ENCODE data around the gene STX1A.

STX1A gene

DNA sequence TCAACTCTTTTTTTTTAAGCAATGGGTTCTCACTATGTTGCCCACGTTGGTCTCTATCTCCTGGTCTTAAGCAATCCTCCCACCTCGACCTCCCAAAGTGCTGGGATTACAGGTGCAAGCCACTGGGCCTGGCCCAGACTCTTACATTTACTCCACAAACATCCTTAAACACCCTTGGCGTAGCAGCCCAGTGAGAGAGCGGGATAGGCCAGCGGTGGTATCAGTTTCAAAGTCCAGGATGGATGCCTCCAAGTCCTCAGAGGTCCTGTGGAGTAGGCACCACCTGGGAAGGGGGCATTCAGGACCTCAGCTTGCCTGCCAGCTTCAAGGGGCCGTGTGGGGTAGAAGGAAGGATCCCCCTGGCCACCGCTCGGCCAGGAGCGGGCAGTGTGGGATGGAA lies 69.9 kb downstream of the STX1A start:
- DNase-seq (ENCODE audit: low read depth in 2 of 2), result no peak

All from fibroblast of skin of left biceps (primary cell).